HG02642 (cell line): ENCODE measurements around the gene ISG15.

Experiments
- ATAC-seq: cut with Tn5 transposase; IDR thresholded peaks from one replicate; pipeline ENCODE4 v1.9.1; 2021; ENCODE audit warnings: mild to moderate bottlenecking; ENCODE audit not compliant: unreplicated experiment, poor library complexity

The ISG15 gene

DNA sequence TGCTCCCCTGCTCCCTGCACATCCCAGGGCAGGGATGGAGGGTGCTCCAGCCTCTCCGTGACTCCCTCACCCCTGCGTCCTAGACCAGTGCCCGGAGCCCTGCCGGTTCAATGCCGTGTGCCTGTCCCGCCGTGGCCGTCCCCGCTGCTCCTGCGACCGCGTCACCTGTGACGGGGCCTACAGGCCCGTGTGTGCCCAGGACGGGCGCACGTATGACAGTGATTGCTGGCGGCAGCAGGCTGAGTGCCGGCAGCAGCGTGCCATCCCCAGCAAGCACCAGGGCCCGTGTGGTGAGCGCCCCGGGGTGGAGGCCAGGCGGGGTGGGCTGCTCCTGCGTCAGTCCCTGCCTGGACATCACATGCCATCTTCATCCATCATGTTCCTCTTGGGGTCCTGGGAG is 28.6 kb downstream of the ISG15 start:
- no peak for ATAC-seq

DNA sequence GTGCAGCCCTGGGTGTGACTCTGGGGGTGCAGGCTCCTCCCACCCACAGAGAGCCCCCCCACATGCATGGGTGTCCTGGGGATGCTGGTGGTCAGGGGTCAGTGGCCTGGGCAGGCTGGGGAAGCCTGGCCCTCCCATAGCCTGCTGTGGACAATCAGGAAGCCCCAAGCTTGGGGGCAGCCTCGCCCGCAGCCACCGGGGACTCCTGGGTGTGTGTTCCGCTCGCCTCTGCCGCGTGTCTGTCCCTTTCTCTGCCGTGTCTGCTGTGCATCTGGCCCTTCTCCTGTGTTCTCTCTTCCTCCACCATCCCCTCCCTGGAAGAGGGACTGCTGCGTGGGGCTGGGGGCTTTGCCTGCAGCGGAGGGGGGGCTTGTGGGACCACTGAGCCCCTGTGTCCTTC is 29.5 kb downstream of the ISG15 start:
- ATAC-seq, result no peak

DNA sequence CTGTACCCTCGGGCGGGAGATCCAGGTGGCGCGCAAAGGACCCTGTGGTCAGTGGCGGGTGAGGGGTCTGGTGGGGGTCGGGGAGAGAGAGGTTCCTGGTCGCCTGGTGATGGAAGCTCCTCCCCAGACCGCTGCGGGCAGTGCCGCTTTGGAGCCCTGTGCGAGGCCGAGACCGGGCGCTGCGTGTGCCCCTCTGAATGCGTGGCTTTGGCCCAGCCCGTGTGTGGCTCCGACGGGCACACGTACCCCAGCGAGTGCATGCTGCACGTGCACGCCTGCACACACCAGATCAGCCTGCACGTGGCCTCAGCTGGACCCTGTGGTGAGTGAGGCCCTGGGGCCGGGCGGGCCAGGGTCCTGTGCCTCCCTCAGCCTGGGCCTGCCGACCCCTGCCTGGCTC is 30.1 kb downstream of the ISG15 start:
- no peak for ATAC-seq

DNA sequence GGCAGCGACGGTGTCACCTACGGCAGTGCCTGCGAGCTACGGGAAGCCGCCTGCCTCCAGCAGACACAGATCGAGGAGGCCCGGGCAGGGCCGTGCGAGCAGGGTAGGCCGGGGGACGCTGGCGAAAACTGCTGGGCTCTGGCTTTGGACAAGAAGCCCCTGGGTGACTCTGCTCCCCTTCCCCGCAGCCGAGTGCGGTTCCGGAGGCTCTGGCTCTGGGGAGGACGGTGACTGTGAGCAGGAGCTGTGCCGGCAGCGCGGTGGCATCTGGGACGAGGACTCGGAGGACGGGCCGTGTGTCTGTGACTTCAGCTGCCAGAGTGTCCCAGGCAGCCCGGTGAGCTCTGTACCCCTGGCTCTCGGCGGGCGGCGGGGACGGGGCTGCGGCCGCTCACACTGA is 30.6 kb downstream of the ISG15 start:
- ATAC-seq, result no peak

DNA sequence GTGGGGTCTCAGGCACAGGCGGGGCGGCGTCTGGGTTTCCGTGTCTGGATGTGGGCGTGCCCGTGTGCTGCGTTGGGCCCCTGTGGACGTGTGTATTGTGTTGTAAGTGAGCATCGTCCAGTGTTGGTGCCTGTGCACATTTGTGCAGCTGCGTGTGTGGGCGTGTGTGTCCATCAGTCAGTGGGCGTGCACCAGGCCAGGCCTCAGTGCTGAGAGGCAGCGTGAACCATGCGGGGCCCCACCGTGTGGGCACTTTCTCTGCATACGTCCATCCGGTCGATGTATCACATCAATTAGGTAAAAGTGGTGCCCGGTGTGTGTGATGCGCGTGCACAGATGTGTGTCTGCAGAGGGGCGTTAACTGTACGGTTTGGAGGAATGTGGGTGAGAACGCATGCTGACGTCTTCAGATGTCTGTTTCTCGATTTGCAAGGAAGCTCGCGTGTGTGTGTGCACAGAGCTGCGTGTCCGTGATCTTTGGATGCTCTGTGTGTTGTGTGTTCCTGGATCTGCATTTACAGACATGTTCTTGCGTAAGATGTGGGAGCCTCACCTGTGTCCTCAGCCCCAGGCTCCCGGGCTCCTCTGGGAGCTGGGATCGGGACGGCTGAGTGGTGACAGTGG is 31.3 kb downstream of the ISG15 start:
- no peak for ATAC-seq

DNA sequence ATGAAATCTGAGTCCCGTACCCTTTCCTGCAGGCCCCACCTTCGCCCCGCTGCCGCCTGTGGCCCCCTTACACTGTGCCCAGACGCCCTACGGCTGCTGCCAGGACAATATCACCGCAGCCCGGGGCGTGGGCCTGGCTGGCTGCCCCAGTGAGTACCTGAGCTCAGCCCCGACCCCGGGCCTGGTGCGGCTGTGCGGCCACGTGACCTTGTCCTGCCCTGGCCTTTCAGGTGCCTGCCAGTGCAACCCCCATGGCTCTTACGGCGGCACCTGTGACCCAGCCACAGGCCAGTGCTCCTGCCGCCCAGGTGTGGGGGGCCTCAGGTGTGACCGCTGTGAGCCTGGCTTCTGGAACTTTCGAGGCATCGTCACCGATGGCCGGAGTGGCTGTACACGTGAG is 31.8 kb downstream of the ISG15 start:
- no peak for ATAC-seq

DNA sequence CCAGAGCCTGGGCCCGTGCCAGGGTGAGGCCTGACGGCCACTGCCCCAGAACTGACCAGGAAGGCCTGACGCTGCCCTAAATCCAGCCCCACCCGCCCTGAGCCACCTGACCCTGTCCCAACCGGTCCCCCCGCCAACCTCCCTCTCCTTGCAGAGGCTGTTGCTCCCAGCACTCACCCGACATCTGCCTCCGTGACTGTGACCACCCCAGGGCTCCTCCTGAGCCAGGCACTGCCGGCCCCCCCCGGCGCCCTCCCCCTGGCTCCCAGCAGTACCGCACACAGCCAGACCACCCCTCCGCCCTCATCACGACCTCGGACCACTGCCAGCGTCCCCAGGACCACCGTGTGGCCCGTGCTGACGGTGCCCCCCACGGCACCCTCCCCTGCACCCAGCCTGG is 32.9 kb downstream of the ISG15 start:
- ATAC-seq, result no peak

DNA sequence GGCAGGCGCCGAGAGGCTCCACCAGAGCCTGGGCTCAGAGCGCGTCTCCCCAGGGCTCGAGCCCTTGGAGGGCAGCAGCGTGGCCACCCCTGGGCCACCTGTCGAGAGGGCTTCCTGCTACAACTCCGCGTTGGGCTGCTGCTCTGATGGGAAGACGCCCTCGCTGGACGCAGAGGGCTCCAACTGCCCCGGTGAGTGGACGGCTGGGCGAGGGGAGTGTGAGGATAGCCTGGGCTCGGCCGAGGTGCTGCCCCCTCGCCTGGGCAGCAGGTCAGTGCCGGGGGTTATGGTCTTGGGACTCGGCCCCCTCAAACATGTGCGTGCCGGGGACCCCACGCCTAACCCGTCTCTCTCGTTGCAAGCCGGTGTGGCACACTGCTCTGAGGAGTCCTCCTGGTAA is 33.5 kb downstream of the ISG15 start:
- no peak for ATAC-seq

DNA sequence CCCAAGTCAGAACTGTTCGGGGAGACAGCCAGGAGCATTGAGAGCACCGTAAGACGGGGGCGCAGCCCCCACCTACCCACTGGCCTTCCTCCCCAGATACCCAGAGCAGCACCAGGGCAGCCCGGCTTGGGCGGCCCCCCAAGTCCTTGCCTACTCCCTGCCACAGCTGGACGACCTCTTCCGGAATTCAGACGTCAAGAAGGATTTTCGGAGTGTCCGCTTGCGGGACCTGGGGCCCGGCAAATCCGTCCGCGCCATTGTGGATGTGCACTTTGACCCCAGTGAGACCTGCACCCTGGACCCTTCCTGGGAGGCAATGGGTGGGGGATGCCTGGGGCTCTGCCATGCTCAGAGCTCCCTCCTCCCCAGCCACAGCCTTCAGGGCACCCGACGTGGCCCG is 34.1 kb downstream of the ISG15 start:
- ATAC-seq, result no peak

DNA sequence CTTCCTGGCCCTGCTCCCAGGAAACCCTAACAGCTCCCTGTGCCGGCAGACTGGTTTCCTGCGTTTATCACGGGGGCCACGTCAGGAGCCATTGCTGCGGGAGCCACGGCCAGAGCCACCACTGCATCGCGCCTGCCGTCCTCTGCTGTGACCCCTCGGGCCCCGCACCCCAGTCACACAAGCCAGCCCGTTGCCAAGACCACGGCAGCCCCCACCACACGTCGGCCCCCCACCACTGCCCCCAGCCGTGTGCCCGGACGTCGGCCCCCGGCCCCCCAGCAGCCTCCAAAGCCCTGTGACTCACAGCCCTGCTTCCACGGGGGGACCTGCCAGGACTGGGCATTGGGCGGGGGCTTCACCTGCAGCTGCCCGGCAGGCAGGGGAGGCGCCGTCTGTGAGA is 34.7 kb downstream of the ISG15 start:
- no peak for ATAC-seq

DNA sequence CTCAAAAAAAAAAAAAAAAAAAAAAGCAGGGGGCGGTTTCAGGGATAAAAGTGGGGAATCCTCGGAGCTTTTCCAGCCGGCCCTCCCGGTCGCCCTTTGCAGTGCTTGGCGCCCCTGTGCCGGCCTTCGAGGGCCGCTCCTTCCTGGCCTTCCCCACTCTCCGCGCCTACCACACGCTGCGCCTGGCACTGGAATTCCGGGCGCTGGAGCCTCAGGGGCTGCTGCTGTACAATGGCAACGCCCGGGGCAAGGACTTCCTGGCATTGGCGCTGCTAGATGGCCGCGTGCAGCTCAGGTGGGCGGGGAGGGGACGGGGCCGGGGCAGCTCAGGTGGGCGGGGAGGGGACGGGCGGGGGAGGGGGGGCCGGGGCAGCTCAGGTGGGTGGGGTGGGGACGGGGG is 35.5 kb downstream of the ISG15 start:
- ATAC-seq, result no peak

DNA sequence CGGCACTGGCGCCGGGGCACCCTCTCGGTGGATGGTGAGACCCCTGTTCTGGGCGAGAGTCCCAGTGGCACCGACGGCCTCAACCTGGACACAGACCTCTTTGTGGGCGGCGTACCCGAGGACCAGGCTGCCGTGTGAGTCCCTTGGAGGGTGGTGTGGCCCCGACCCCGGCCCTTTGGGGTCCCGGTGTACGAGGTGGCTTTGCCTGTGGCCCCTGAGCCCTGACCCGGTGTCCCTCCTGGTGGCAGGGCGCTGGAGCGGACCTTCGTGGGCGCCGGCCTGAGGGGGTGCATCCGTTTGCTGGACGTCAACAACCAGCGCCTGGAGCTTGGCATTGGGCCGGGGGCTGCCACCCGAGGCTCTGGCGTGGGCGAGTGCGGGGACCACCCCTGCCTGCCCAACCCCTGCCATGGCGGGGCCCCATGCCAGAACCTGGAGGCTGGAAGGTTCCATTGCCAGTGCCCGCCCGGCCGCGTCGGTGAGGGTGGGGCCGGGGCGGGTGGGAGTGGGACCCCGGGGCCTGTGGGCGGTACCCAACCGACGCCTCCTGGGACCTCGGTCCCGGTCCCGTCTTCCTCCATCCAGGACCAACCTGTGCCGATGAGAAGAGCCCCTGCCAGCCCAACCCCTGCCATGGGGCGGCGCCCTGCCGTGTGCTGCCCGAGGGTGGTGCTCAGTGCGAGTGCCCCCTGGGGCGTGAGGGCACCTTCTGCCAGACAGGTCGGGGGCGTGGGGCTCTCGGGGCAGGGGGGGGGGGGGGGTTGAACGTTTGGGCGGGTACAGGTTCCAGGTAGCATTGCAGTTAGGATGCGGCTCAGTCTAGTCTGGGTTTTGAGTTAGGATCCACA is 36.2 kb downstream of the ISG15 start:
- ATAC-seq, result no peak

DNA sequence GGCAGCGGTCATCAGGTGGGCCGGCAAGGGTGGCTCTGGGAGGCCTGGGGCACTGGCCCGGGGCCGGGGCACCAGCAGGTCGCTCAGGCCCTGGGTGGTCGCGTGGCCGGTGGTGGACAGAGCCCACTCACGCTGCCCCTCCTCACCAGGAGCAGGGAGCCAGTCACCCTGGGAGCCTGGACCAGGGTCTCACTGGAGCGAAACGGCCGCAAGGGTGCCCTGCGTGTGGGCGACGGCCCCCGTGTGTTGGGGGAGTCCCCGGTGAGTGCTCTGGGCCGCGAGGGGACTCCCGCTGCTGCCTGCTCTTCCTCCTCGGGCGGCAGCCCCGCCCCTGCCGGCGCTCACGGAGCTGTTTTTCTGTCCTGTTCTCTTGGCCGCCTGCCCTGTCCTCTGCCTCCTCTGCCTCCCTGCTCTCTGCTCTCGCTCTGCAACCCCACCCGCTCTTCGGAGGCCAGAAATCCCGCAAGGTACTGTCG is 37.3 kb downstream of the ISG15 start:
- no peak for ATAC-seq

DNA sequence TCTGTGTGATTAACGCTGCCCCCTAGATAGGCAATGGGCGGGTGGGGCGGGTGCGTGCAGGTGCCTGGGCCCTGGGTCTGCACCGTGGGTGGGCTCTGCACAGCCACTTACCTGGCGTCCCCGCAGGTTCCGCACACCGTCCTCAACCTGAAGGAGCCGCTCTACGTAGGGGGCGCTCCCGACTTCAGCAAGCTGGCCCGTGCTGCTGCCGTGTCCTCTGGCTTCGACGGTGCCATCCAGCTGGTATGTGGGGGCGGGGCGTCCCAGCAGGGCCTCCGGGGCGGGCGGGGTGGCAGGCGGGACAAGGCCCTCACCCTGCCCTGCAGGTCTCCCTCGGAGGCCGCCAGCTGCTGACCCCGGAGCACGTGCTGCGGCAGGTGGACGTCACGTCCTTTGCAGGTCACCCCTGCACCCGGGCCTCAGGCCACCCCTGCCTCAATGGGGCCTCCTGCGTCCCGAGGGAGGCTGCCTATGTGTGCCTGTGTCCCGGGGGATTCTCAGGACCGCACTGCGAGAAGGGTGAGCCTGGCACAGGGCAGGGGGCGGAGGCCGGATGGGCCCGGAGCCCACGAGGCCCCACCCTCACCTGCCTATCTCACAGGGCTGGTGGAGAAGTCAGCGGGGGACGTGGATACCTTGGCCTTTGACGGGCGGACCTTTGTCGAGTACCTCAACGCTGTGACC is 38.0 kb downstream of the ISG15 start:
- no peak for ATAC-seq

DNA sequence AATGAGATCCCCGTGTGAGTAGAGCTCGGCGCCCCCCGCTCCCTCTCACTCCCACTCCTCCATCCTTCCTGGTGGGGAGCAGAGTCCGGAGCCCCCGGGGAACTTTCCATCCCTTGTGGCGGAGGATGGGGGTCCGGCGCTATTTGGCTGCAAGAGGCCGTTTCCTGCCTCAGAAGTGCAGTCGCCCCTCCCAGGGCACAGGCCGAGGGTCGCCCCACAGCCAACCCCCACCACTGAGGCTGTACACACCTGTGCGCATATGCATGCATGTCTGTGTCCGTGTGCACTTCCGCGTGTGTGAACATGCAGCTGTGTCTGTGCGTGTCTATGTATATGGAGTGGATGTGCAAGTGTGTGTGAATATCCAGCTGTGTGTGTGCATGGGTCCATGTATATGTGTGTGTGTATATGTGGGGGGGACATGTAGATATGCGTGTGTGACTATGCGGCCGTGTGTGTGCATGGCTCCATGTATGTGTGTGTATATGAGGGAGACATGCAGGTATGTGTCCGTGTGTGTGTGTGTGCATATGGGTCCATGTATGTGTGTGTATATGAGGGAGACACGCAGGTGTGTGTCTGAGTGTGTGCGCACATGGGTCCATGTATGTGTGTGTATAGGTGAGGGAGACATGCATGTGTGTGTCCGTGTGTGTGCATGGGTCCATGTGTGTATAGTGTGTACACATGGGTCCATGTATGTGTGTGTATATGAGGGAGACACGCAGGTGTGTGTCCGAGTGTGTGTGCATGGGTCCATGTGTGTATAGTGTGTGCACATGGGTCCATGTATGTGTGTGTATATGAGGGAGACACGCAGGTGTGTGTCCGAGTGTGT is 38.9 kb downstream of the ISG15 start:
- no peak for ATAC-seq

DNA sequence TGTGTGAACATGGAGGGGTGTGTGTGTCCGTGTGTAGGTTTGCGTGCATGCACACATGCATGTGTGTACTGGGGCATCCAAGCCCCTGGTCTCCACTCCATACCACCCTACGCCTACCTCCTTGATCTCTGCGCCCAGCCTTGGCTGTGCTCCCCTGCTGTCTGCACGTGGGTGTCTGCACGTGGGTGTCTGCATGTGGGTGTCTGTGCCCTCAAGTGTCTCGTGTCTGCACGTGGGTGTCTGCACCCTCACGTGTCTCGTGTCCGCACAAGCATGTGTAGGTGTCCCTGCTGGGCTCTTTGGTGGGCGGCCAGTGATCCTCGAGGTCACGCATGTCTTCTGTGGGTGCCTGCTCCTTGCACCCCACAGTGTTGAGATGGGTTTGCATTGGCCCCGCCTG is 39.7 kb downstream of the ISG15 start:
- no peak for ATAC-seq

DNA sequence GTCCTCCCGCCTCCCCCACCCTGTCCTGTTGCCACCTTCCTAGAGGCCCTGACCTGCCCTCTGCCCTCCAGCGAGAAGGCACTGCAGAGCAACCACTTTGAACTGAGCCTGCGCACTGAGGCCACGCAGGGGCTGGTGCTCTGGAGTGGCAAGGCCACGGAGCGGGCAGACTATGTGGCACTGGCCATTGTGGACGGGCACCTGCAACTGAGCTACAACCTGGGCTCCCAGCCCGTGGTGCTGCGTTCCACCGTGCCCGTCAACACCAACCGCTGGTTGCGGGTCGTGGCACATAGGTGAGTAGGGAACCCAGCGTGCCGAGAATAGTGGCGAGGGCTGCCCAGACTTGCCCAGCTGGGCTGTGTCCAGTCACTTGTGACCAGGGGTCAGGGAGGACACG is 40.4 kb downstream of the ISG15 start:
- ATAC-seq, result no peak

DNA sequence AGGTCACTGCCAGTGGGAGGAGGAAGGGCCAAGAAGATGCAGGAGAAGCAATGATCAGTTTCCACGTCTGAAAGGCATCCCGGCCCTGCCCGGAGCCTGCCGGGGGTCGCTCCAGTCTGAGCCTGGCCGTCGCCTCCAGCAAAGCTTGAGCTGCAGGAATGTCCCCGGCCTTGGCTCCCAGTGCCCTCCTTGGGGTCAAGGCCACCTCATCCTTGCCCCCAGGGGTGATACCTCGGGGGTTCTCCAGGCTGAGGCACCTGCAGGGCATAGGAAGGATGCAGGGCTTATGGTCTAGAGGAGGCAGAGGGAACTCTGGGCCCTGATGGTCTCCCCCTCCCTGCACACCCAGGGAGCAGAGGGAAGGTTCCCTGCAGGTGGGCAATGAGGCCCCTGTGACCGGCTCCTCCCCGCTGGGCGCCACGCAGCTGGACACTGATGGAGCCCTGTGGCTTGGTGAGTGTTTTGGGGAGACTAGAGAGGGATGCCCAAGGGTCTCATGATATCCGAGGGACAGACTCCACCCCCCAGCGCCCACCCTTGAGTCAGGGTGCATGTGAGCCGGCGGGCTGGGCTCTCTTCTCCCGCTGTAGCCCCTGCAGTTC is 40.9 kb downstream of the ISG15 start:
- ATAC-seq, result no peak

DNA sequence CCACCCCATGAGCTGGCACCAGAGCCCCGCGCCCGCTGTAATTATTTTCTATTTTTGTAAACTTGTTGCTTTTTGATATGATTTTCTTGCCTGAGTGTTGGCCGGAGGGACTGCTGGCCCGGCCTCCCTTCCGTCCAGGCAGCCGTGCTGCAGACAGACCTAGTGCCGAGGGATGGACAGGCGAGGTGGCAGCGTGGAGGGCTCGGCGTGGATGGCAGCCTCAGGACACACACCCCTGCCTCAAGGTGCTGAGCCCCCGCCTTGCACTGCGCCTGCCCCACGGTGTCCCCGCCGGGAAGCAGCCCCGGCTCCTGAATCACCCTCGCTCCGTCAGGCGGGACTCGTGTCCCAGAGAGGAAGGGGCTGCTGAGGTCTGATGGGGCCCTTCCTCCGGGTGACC is 41.7 kb downstream of the ISG15 start:
- no peak for ATAC-seq
